Measurements from ENCODE around the gene TXK.

TXK gene

DNA sequence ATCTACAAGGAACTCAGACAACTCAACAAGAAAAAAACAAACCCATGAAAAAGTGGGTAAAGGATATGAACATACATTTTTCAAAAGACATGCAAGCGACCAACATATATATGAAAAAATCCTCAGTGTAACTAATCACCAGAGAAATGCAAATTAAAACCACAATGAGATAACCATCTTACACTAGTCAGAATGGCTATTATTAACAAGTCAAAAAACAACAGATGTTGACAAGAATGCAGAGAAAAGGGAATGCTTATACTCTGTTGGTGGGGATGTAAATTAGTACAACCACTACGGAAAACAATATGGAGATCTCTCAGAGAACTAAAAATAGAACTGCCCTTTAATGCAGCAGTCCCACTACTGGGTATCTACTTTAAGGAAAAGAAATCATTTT is 105.4 kb downstream of the TXK start:
- Histone ChIP-seq H3K4me3 (replicated peaks; ENCODE audit: low read depth, low read length) (no peak overlapping the region), H3K27me3 (replicated peaks; ENCODE audit: control insufficient read depth, insufficient read depth, low read length) (no peaks in the 10 kb centered on the region), H3K36me3 (ENCODE audit: control insufficient read depth, insufficient read depth, low read length) (no peaks in the 10 kb centered on the region)
- TF ChIP-seq, protein P1, sequence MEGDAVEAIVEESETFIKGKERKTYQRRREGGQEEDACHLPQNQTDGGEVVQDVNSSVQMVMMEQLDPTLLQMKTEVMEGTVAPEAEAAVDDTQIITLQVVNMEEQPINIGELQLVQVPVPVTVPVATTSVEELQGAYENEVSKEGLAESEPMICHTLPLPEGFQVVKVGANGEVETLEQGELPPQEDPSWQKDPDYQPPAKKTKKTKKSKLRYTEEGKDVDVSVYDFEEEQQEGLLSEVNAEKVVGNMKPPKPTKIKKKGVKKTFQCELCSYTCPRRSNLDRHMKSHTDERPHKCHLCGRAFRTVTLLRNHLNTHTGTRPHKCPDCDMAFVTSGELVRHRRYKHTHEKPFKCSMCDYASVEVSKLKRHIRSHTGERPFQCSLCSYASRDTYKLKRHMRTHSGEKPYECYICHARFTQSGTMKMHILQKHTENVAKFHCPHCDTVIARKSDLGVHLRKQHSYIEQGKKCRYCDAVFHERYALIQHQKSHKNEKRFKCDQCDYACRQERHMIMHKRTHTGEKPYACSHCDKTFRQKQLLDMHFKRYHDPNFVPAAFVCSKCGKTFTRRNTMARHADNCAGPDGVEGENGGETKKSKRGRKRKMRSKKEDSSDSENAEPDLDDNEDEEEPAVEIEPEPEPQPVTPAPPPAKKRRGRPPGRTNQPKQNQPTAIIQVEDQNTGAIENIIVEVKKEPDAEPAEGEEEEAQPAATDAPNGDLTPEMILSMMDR (IDR thresholded peaks at IDR 0.05; ENCODE audit: insufficient read depth, low read length, poor library complexity, severe bottlenecking): no peak
- peak; percentile 58 for DNase-seq (ENCODE audit: extremely low read depth, insufficient read length)

GRCh38 chr4:48027653-48028052 is 106.4 kb downstream of the TXK start:
- no peaks in the 10 kb centered on the region for H3K27me3 ChIP-seq (replicated peaks; ENCODE audit: control insufficient read depth, insufficient read depth, low read length)
- H3K36me3 ChIP-seq (ENCODE audit: control insufficient read depth, insufficient read depth, low read length): no peaks in the 10 kb centered on the region
- TF ChIP-seq, protein P1 (IDR thresholded peaks at IDR 0.05; ENCODE audit: insufficient read depth, low read length, poor library complexity, severe bottlenecking): no peak
- H3K4me3 ChIP-seq (replicated peaks; ENCODE audit: low read depth, low read length): no peak overlapping the region
- DNase-seq (ENCODE audit: extremely low read depth, insufficient read length): no peak

GRCh38 chr4:48025005-48025404 is 109.0 kb downstream of the TXK start:
- TF ChIP-seq, protein P1 (IDR thresholded peaks at IDR 0.05; ENCODE audit: insufficient read depth, low read length, poor library complexity, severe bottlenecking): no peak
- Histone ChIP-seq H3K27me3 (replicated peaks; ENCODE audit: control insufficient read depth, insufficient read depth, low read length) (no peaks in the 10 kb centered on the region), H3K4me3 (replicated peaks; ENCODE audit: low read depth, low read length) (no peak overlapping the region), H3K36me3 (ENCODE audit: control insufficient read depth, insufficient read depth, low read length) (no peaks in the 10 kb centered on the region)
- DNase-seq (ENCODE audit: extremely low read depth, insufficient read length): no peak

DNA sequence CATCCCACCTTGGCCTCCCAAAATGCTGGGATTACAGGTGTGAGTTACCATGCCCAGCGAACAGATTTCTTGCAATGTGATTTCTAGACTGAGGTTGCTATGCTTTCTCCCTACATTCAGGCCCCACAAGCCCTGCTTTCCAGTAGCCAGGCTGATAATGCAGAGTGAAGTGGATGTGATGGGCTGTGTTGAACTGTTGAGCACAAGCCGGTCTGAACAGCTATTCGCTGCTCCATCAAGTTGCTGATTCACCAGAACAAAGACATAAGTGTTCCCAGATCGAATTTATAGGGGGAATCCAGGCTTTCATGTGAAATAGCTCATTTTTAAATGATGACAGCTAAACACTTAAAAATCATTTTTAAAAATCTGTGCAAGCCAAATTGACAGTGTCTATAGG is 109.5 kb downstream of the TXK start:
- TF ChIP-seq, protein P1 (IDR thresholded peaks at IDR 0.05; ENCODE audit: insufficient read depth, low read length, poor library complexity, severe bottlenecking): no peak

GRCh38 chr4:48022192-48022799 is 111.8 kb downstream of the TXK start:
- H3K4me3 ChIP-seq (replicated peaks; ENCODE audit: low read depth, low read length): no peak overlapping the region
- no peak for DNase-seq (ENCODE audit: extremely low read depth, insufficient read length)
- TF ChIP-seq, protein P1 (IDR thresholded peaks at IDR 0.05; ENCODE audit: insufficient read depth, low read length, poor library complexity, severe bottlenecking): no peak
- no peaks in the 10 kb centered on the region for H3K27me3 ChIP-seq (replicated peaks; ENCODE audit: control insufficient read depth, insufficient read depth, low read length)
- no peaks in the 10 kb centered on the region for H3K36me3 ChIP-seq (ENCODE audit: control insufficient read depth, insufficient read depth, low read length)

More for the DNA sequence above, 109.5 kb downstream of the TXK start:
- no peaks in the 10 kb centered on the region for H3K36me3 ChIP-seq (ENCODE audit: control insufficient read depth, insufficient read depth, low read length)
- H3K27me3 ChIP-seq (replicated peaks; ENCODE audit: control insufficient read depth, insufficient read depth, low read length): no peaks in the 10 kb centered on the region
- DNase-seq (ENCODE audit: extremely low read depth, insufficient read length): no peak
- no peak overlapping the region for H3K4me3 ChIP-seq (replicated peaks; ENCODE audit: low read depth, low read length)

DNA sequence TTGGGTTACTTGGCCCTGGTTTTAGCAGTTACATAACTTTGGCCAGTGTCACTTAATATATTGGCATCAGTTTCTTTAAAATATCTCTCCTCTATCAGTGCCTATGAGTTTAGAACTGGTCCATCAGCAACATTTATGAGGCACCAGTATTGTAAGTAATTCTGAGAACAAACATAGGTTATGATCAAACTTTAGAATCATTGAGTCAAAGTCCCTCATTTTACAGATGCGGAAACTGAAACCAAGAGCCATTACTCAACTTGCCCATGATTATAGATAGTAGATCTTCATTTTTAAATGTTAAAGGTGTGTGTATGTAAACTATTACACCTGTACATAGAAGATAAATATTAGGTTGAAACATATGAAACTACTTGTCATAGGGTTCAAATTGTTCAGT is 113.0 kb downstream of the TXK start:
- no peak for DNase-seq (ENCODE audit: extremely low read depth, insufficient read length)
- TF ChIP-seq, protein P1 (IDR thresholded peaks at IDR 0.05; ENCODE audit: insufficient read depth, low read length, poor library complexity, severe bottlenecking): no peak
- Histone ChIP-seq H3K4me3 (replicated peaks; ENCODE audit: low read depth, low read length) (no peak overlapping the region), H3K27me3 (replicated peaks; ENCODE audit: control insufficient read depth, insufficient read depth, low read length) (no peaks in the 10 kb centered on the region), H3K36me3 (ENCODE audit: control insufficient read depth, insufficient read depth, low read length) (no peaks in the 10 kb centered on the region)

Measured in GM06990 (cell line).